Forelimb muscle (tissue), 1 donor: Measurements from ENCODE around the gene RPL13A. TPM values are rescaled to one million over a fixed set of nuclear protein-coding genes. Genes with fewer than 3 reads are reported as not detected.
"Not testable (repeated sequence)": the region's sequence is repeated elsewhere in the genome, so short reads cannot be mapped to it uniquely, and the experiment has no call there.

Source experiments
- DNase-seq: peaks from one replicate; pipeline ENCODE4 v3.0.0-alpha.2; 2013; ENCODE audit warnings: low read depth
- polyA plus RNA-seq: library from polyadenylated mRNA; unstranded; fragments of 120-200 nt; gene quantifications from one replicate; pipeline ENCODE4 v1.2.1, GENCODE V29; 2013; ENCODE audit not compliant: insufficient read length

Gene RPL13A
- polyA plus RNA-seq = 5,065 TPM

DNA sequence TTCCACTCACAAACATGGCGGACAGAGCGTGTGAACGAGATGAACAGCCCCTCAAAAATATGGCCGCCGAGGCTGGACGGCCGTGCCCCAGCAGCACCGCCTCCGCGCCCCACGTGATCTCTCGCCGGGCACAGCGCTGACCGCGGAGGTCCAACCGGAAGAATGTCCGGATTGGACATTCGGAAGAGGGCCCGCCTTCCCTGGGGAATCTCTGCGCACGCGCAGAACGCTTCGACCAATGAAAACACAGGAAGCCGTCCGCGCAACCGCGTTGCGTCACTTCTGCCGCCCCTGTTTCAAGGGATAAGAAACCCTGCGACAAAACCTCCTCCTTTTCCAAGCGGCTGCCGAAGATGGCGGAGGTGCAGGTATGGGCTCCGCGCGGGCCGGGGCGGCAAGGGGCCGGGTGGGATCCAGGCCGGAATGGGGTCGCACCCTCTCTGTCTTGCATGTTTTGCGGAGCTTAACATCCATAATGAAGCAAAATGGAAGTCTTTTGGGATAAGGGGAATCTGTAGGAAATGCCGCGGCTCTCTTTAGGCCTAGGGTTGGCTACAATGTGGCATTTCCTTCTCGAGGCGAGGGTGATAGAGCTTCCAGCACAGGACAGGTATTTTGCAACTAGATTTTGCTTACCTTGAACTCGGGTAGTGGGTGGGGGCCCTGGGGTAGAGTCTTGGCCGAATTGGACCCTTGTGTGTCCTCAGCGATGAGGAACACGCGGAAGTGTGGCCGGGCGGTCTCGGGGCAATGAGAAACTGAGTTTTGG lies at the start of gene RPL13A:
RPL13A (plus strand) TSS at position 332 of the 769 bp plus-strand sequence; CDS start at position 354, 22 bp downstream.
- peak; percentile 99 for DNase-seq

DNA sequence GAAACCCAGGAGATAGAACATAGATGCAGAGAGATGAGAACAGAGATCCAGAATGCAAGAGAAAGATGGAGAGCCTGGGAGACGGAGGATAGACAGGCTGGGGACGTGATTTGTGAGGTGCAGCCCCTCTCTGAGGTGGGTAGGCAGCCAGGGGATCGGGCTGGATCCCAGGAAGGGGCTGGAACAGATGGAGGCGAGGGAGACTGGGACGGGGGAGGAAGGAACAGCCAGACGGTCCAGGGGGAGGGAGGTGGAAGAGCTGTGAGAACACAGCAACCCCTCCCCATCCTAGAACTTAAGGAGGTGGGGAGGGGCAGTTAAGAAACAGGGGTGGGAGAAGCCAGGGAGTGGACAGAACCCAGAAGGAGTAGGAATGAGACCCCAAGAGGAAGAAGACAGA lies 49.1 kb upstream of the RPL13A start:
- DNase-seq = no peak

DNA sequence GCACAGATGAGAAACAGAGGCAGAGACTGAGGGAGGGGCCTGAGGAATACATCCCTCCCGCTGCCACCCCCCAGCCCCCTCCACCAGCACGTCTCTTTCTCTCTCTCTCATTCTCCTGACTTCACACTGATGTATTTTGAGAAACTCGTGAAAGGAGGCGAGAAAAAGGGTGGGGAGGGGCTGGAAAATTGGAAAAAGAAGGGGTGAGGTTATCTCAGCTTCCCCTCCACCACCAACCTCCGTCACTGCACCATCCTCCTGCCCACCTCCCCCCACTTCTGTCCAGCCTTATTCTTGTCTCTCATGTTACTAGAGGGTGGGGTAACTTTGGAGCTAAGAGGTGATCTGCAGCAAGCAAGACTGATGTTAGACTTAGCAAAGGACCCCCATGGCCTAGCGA lies 47.6 kb upstream of the RPL13A start:
- DNase-seq = no peak

DNA sequence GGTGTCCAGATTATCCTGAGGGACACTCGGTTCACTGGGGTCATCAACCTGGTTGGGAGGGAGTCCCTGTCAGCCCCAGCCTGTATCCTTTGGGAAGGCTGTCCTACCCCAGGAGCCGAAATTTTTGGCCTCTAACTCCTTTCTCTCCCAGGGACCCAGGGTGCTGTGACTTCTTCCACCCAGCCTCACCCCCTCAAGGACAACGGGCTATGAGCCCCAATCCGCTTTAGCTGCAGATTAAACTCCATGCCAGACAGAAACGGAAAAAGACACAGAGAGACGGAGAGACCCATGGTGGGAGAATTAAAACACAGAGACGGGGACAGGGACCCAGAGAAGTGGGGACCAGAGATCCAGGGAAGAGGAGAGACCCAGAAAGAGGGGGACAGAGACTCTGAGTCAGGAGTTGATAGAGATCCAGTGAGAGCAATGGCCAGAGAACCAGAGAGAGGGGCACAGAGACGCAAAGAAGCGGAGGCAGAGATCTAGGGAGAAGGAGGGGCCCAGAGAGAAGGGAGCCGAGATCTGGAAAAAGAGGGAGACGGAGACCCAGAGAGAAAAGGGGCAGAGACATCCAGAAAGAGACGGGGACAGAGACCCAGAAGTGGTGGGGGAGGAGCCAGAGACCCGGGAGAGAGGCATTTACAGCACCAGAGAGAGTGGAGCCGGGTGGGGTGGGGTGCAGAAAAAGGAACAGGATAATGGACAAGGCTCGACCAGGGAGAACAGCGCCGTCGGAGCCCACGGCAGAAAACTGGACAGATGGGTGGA lies 46.8 kb upstream of the RPL13A start:
- DNase-seq = no peak

DNA sequence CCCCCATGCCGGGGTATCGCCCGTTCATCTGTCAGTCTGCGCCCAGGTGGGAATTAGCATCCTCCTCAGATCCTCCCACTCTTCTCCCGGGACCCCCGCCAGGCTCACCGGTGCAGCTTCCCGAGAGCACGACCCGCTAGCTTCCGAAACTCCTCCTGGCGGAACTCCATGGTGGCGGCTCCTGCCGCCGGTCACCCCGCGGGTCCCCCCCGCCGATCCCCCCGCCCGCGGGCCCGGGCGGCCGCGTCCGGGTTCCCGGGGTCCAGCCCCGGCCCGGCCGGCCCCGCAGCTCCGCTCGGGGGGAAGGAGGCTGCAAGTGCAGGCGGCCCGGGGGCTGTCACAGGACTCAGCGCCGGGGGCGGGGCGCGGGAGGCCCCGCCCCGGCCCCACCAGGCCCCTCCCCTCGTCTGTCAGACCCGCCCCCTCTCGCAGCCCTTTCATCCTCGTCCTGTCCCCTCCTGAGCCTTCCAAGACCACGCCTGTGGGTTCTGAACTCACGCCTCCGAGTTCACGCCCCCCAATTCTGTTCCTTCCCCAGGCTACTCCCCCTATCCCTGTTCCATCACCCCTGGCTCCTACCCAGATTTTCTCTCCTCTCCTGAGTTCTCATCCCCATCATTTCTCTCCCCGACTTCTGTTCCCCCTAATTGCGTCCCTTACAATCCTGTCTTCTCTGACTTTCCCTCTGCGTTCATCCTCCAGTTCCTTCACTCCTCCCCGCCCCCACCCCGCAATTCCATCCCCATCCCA lies 46.0 kb upstream of the RPL13A start, which contains the start of gene SLC17A7:
SLC17A7 (minus strand) TSS at position 318 of the 750 bp plus-strand sequence; CDS start at position 170, 148 bp downstream.
- DNase-seq = no peak

DNA sequence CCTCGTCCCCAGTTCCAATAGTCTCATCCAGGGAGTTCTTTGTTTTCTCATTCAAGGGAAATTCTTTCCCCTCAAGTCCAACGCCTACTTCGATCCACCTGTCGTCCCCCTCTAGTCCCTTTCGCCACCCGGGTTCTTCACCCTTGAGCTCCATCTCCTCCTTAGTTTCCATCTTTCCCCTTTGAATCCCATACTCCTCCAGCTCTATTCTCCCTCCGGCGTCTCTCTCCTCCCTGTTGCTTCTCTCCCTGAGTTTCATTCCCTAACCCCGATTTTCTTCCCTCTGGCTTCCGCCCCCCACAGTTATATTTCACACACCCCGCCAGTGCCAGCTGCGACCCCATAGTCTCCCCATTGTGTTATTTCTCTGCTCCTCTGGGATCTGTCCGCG lies 45.5 kb upstream of the RPL13A start:
- no peak for DNase-seq

DNA sequence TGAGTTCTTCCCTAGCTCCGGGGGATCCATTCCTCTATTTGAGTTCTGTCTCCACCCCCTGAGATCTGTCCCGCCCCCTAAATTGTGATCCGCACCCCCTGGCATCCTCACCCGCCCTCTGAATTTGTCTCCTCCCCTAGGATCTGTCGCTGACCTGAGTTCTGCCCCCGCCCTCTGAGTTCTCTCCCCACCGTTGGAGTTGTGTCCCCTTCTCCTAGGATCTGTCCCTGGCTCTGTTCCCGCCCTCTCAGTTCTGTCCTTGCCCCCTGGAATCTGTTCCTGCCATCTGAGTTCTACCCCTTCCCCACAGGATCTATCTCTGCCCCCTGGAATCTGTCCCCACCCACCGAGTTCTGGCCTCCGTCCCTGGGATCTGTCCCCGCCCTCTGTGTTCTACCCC lies 45.1 kb upstream of the RPL13A start:
- DNase-seq = no peak

DNA sequence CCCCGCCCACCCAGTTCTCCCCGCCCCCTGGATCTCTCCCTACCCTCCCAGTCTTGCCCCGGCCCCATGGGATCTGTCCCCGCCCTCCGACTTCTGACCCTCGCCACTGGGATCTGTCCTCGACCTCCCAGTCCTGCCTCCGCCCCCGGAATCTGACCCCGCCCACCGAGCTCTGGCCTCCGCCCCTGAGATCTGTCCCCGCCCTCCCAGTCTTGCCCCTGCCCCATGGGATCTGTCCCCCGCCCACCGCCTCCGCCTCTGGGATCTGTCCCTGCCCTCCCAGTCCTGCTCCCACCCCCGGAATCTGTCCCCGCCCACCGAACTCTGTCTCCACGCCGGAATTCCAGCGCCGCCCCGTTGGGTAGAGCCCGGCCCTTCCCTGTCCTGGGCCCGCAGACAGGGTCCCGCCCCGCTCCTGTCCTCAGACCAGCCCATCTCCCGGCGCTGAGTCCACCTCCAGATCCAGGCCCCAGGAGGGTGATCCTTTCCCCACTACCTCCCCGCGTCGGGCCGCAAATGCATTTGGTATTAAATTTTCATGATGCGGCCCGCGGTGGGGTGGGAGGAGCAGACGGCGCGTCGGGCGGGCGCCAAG lies 44.5 kb upstream of the RPL13A start:
- peak; percentile 38 for DNase-seq

DNA sequence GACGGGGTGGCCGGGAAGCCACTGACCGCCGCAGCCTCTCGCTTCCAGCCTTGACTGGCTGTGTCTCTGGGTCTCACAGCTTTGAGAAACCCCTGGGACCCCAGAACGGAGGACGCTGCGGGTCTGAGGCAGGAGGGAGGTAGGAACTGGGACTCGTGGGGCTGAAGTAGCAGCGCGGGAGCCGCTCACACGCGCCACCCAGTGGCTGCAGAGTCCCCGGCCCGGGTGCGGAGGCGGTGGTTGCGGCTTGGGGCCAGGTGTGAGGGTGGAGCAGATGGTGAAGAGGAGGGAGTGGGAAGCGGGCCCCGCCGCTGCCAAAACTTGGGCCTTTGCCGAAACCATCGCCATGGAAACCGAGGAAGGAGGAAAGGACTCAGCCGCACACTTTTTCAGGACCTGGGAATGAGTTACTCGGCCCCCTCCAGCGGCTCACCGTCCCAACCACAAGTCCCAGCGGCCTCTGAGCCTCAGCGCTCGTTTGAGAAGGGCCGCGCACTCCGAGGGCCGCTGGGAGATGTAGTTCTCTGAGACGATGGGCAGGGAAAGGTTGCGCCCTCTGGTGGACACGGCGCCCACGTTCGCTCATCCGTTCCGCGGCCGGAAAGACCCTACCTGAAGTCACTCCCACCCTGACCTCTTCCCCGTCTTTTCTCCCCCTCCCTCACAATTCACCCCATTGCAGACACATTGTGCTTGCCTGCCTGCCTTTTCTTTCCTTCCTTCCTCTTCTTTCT lies 43.9 kb upstream of the RPL13A start:
- DNase-seq = peak; percentile 88

DNA sequence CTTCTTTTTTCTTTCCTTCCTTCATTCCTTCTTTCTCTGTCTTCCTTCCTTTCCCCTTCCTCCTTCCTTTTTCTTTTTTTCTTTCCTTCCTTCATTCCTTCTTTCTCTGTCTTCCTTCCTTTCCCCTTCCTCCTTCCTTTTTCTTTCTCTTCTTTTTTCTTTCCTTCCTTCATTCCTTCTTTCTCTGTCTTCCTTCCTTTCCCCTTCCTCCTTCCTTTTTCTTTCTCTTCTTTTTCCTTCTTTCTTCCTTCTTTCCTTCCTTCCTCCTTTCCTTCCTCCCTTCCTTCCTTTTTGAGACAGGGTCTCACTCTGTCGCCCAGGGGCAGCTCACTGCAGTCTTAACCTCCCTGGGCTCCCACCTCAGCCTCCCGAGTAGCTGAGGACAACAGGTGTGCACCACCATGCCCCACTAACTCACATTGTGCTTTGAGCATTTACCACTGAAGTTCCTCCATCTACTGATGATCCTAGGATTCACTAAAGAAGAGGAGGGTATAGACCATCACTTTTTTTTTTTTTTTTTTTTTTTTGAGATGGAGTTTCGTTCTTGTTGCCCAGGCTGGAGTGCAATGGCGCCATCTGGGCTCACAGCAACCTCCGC lies 43.2 kb upstream of the RPL13A start:
- not testable (repeated sequence) for DNase-seq

DNA sequence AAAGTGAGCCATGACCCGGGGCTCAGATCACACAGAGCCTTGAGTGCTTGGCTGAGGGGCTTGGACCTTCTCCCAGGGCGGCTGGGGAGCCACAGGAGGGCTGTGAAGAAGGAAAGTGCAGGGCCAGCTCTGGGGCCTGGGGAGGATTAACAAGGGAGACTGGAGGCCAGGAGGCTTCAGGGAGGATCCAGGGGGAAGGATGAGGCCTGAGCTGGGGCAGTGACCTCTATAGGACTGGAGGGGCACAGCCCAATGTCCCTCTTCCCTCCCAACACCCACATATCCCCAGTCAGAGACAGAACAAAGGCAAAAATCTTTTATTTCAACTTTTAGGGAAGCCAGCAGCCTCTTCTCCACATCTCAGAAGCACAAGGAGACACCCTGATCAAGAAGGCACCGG lies 41.4 kb upstream of the RPL13A start:
- no peak for DNase-seq

DNA sequence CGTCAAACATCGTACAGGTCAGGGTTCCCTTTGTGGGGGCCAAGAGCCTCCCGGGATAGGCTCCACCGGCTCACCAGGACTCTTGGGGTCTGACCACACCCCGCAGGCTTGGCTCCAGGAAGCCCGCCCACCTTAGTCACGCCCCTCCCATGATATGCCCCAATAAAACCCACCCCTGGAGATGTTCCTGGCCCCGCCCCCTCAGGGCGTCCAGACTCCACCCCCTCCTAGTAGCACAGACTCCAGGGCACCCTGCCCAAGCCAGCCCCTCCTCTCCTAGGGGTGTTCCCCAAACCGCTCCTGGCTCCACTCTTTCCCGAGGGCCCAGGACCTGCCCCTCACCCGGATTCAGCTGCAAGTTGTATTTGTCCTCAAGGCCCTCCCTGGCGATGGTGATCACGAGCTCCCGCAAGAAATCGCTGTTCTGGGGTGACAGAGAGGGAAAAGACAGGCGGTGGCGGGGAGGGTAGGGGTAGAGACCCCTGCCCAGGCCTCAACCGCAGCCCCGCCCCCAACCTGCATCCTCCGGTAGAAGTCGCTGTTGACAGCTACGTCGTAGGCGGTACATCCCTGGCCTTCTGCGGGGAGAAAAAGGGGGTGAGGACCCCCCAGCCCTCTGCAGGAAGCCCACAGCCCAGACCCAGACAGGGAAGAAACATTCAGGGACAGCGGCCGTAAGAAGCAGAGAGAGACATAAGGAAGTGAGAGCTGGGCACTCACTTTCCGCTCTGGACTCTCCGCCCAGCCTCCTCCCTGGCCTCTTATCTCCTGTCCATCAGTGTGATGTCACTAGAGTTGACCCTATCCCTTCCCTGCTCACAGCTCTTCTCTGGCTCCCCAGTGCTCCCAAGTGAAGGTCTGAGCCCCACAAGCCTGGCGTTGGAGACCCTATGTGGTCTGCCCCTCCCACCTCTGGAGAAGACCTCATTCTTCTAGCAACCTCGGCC lies 39.6 kb upstream of the RPL13A start:
- no peak for DNase-seq

DNA sequence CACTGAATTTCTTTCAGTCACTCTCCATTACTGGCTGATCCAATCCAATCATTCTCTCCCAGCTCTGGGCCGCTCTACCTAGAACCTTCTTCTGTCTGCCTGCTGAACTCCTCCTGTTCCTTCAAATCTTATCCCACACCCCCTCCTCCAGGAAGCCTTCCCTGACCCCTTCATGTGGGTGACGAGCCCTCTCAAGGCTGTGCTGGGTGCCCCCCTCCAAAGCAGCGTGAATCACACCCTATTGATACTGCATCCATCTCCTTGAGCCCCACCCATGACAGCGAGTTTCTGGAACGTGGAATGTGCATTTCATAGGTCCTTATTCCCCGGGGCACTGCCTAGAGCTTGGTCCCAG lies 39.0 kb upstream of the RPL13A start:
- no peak for DNase-seq

DNA sequence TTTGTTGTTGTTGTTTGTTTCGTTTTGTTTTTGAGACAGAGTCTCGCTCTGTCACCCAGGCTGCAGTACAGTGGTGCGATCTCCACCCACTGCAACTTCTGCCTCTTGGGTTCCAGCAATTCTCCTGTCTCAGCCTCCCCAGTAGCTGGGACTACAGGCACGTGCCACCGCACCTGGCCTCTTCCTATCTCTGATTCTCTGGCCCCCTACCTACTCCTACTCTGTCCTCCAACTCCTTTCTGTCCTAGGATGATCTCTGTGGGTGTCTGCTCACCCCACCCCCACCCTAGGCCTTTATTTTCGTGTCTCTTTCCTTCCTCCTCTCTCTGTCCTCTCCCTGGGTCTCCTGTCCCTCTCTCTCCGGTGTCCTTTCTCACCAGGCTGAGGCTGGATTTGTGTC lies 37.0 kb upstream of the RPL13A start:
- DNase-seq = no peak

DNA sequence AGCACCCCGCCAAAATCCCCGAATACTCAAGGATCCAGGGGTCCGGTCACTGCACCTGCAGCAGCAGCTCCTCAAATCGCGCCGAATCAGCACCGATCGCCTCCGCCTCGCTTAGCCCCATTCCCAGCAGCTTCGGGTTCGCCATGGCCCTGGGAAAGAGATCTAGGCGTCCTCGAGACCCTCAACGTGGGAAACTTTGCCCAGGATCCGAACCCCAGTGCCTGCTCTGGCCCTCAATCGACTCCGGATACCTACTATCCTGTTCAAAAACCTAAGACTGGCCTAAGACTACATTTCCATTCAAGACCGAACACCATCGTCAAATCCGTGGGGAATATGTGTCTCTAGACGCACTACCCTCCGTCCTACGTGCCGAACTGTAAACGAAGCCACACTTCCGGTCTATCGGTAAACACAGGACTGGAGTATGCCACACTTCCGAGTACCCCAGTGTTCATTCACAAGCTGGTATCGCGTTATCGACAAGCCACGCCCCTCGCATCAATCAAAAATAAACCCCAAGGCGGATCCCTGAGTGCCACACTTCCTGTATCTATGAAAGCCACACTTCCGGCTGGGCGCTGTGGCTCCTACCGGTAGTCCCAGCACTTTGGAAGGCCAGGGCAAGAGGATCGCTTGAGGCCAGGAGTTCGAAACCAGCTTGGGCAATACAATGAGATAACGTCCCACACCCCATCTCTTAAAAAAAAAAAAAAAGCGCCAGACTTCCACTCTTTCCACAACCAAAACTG lies 35.8 kb upstream of the RPL13A start, which contains the start of gene PIH1D1:
PIH1D1 (minus strand) TSS at position 385 of the 752 bp plus-strand sequence; CDS start at position 145, 240 bp downstream.
- peak; percentile 99 for DNase-seq

DNA sequence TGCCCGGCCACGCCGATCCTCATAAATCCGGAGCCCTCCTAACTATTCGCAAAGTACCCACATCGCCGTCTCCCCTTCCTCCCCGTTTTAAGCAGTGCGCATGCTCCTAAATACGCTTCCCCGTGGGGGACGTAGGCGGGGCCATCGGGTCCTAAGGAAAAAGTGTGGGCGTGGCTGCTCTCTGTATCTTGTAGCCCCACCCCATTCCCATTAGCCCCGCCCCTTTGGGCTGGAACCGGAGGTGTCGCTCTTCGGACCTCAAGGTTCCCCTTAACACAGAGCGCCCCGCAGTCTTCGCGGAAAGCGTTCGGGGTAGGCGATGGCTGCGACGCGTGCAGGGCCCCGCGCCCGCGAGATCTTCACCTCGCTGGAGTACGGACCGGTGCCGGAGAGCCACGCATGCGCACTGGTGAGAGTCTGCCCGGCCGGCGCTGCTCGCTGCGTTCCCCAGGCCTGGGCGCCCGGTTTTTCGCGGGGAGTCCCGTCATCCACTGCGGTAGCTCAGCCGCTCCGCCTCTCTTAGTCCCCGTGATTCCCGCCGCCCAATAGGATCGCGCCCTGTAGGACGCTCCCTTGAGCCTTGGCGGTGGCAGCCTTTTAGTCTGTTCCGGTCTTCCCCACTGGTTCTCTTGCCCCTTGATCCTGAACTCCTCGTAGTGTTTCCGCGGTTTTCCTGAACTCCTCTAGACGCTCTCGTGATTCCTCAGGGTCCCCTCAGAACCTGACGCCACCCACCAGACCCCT lies 34.2 kb upstream of the RPL13A start, which contains the start of gene ALDH16A1:
ALDH16A1 (plus strand) TSS at position 213 of the 744 bp plus-strand sequence; CDS start at position 320, 107 bp downstream.
- DNase-seq = peak; percentile 94

DNA sequence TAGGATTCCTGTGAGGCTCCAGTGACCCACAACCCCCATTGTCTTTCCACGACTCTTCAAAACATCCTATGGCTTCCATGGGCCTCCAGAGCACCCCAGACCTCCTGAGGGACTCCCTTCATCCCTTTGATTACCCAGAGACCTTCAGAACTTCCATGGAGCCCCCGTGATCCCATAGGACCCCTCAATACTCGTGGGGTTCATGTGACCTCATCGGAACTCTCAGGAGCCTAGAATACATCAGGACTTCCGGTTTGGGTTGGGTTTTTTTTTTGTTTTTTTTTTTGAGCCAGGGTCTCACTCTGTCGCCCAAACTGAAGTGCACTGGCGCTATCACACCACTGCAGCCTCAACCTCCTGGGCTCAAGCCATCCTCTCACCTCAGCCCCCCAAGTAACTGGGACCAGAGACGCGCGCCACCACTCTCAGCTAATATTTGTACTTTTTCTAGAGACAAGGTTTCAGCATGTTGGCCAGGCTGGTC lies 33.6 kb upstream of the RPL13A start:
- DNase-seq = no peak

DNA sequence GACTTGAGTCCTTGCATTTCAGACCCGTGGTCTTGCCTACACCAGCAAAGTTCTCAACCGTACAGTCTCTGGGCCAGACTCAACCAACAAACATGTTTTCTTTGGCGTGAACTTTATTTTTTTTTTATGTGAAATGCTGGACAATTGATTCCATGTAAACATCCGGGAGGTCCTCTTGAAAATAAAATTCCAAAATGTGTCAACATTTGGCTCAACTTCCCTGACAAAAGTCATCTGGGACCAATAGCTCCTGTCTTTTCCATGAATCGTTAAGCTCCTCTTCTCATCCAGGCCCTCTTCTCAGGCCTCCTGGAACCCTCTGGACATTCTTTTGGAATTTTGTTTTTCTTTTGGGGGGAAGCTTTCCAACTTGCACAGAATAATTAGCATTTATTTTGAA lies 31.6 kb upstream of the RPL13A start:
- DNase-seq = peak; percentile 85
